DMS153 treated with DMSO at 0.1 percent for 48 hours (cell line): ENCODE data around the gene AGK.
A peak's percentile ranks its signal among the peaks of the same experiment; 100 is the strongest.

Source experiments
- DNase-seq: peaks from one replicate; lab custom pipeline; 2025; ENCODE audit not compliant: unreplicated experiment; lab: John Stamatoyannopoulos, UW

The AGK gene

DNA sequence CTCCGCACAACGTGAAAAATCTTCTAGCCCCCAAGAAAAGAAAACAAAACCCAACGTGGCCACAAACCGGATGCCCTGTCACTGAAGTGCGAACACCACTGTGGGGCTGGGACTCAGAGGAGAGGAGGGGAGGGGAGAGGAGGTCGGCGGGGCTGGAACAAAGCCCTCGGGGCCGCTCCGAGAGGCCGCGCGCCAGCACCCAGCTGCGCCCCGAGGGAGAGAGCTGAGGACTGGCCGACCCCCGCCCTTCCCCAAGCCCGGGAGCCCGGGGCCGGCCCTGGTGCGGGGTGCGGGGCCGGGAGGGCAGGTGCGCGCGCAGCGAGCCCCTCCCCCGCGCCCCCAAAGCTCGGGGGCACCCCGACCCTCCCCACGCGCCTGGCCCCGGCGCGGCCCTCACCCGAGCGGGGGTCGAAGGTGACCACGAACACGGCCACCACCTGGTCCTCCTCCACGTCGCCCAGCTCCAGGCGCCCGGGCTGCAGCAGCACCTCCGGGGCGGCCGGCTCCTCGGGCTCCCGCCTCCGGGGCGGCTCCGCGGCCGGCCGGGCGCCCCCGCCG lies 150.4 kb downstream of the AGK start:
- DNase-seq = no peak

DNA sequence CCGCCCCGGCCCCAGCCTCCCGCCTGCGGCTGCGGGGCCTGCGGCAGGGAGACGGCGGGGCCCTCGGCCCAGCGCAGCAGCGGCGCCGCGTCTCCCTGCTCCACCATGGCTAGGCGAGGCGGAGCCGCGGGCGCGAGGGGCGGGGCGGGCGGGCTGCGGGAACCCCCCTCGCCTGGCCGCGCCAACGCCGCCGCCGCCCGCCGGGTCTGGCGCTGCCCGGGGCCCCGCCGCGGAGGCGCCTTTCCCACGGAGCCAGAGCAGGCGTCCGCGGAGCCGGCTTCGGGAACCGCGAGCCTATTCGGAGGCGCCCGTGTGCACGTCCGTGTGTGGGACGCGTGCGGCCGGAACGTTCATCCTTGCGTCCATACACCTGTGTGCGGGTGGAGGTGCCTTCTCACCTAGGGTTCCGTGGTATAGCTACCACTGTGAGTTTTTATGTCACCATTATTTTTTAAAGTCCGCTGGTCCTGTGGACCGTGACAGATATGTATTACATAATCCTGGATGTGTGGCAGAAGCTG lies 150.9 kb downstream of the AGK start, which contains the start of gene DENND11:
Gene DENND11, minus strand, starts transcription at position 120 of the 521 bp plus-strand sequence. Its CDS starts 13 bp downstream, at position 107.
- DNase-seq = peak; percentile 26

DNA sequence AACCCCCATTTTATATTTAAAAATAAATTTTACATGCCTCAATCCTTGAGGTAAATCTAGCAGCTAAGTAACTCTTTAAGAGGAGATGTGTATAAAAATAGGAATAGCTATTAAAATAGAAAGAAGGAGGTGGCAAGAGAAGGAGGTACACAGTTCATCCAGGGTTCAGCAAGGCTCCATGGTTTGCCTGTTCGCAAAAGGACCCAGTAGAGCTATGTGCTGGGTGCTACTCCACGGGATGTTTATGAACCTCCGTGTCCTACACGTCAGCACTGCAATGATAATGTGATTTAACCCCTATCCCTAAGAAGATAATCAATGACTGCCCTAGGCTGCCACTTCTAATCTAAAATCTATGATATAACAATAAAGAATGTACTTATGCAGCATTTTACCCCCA lies 151.7 kb downstream of the AGK start:
- no peak for DNase-seq

DNA sequence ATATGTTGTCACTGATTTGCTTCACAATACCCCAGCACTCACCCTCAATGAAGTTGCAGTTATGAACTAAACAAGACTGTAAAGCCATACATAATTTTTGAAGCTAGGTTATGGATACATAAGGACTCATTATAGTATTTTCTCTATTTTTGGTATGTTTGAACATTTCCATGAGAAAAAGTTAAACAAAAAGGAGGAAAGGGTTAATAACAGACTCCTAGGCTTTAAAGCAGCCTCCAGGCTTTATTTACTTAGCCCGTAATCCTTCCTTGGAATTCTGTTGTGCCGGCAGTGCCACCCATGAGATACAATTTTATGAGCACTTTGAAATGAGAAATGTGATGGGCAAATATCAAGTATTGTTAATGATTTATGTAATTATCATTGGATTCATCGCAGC lies 152.9 kb downstream of the AGK start:
- DNase-seq = no peak

DNA sequence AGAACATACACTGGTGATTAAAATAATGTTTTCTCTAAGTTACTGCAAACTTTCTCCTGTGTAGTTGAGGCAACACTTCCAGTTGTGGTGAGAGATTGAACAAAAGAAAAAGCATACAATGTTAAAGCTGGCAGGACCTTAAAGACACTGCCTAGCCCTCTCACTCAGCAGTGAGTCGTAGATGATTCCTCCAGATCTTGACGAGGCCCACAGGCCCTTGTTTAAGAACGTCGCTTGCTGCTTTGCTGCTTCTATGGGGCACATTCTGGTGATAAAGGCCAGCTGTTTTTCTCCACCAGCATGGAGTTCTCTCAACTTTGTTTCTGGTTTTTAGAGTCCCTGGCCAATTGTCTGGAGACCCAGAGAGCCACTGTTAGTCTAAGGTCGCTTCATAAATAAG lies 153.5 kb downstream of the AGK start:
- DNase-seq = no peak
